GM21390 (cell line): ENCODE measurements around the gene CLIP2.
"Not testable (repeated sequence)": the region's sequence is repeated elsewhere in the genome, so short reads cannot be mapped to it uniquely, and the experiment has no call there.

ENCODE experiments used
- ATAC-seq: cut with Tn5 transposase; IDR thresholded peaks from one replicate; pipeline ENCODE4 v1.9.1; 2021; ENCODE audit not compliant: unreplicated experiment

The CLIP2 gene

GRCh38 chr7:74365322-74366022, 76.3 kb downstream of the CLIP2 start:
- no peak for ATAC-seq

- no peak for ATAC-seq
Measured at GRCh38 chr7:74371381-74372341, 82.5 kb downstream of the CLIP2 start.

- no peak for ATAC-seq
Measured at GRCh38 chr7:74372511-74373111, 83.4 kb downstream of the CLIP2 start.

- ATAC-seq, result no peak
Measured at GRCh38 chr7:74373536-74373935, 84.3 kb downstream of the CLIP2 start.

- no peak for ATAC-seq
Measured at GRCh38 chr7:74375726-74376220, 86.6 kb downstream of the CLIP2 start.

GRCh38 chr7:74376256-74377036, 87.2 kb downstream of the CLIP2 start:
- no peak for ATAC-seq

- ATAC-seq, result no peak
Measured at GRCh38 chr7:74379938-74380337, 90.7 kb downstream of the CLIP2 start.

GRCh38 chr7:74380720-74381119, 91.5 kb downstream of the CLIP2 start:
- no peak for ATAC-seq

- not testable (repeated sequence) for ATAC-seq
Measured at GRCh38 chr7:74384086-74384485, 94.9 kb downstream of the CLIP2 start.

- not testable (repeated sequence) for ATAC-seq
Measured at GRCh38 chr7:74384854-74385253, 95.6 kb downstream of the CLIP2 start.

- ATAC-seq, result no peak
Measured at GRCh38 chr7:74387606-74388005, 98.4 kb downstream of the CLIP2 start.

- ATAC-seq, result no peak
Measured at GRCh38 chr7:74388880-74389415, 99.7 kb downstream of the CLIP2 start.

GRCh38 chr7:74393722-74394121, 104.5 kb downstream of the CLIP2 start:
- ATAC-seq, result not testable (repeated sequence)

- ATAC-seq, result not testable (repeated sequence)
Measured at GRCh38 chr7:74394601-74395000, 105.4 kb downstream of the CLIP2 start.

- no peak for ATAC-seq
Measured at GRCh38 chr7:74395745-74396311, 106.6 kb downstream of the CLIP2 start.

- ATAC-seq, result no peak
Measured at GRCh38 chr7:74396993-74397392, 107.8 kb downstream of the CLIP2 start.

- ATAC-seq, result no peak
Measured at GRCh38 chr7:74398426-74398825, 109.2 kb downstream of the CLIP2 start.

GRCh38 chr7:74399006-74399405, 109.8 kb downstream of the CLIP2 start:
- no peak for ATAC-seq

GRCh38 chr7:74400420-74401136, 111.4 kb downstream of the CLIP2 start:
- ATAC-seq, result no peak
